NCI-H1694 treated with DMSO at 0.1 percent for 48 hours (cell line): ENCODE data around the gene LEF1.

ENCODE experiments used
- DNase-seq: peaks from one replicate; lab custom pipeline; 2025; lab: John Stamatoyannopoulos, UW

LEF1 gene

DNA sequence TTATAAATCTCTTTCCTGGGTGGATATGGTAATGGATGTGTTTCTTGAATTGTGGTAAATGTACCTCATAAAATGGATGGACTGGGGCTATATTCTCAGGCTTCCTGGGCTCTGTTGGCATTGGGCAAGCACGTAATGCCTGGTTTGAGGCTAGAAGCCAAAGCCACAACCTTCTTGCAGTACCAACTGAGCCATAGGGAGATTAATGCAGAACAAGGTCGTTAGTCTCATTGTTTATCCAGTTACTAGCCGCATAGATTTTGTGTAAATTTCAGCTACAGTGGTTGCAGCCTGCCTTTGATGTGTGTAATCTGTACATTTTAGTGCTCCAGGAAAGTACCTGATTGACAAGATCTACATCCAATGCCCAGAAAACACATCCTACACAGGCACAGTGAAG is 7.2 kb upstream of the LEF1 start:
- no peak for DNase-seq

DNA sequence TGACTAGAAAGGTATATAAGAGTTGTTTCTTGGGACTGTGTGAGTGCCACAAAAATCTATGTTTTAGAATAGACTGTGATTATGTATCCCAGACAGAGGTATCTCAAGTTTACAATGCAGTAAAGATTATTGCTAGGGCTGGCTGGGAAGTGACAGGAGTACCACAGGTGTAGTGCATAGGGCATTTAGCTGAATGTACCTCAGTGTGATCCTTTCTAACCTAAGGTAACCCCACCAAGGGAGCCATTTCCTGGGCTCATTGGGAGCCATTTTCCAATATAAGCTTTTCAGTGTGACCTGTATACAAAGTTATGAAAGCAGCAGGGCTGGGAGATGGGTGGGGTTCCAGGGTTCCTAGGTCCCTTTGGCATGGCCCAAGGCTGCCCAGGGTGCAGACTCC is 6.1 kb upstream of the LEF1 start:
- no peak for DNase-seq

GRCh38 chr4:108173599-108174057 is 4.9 kb upstream of the LEF1 start:
- no peak for DNase-seq

DNA sequence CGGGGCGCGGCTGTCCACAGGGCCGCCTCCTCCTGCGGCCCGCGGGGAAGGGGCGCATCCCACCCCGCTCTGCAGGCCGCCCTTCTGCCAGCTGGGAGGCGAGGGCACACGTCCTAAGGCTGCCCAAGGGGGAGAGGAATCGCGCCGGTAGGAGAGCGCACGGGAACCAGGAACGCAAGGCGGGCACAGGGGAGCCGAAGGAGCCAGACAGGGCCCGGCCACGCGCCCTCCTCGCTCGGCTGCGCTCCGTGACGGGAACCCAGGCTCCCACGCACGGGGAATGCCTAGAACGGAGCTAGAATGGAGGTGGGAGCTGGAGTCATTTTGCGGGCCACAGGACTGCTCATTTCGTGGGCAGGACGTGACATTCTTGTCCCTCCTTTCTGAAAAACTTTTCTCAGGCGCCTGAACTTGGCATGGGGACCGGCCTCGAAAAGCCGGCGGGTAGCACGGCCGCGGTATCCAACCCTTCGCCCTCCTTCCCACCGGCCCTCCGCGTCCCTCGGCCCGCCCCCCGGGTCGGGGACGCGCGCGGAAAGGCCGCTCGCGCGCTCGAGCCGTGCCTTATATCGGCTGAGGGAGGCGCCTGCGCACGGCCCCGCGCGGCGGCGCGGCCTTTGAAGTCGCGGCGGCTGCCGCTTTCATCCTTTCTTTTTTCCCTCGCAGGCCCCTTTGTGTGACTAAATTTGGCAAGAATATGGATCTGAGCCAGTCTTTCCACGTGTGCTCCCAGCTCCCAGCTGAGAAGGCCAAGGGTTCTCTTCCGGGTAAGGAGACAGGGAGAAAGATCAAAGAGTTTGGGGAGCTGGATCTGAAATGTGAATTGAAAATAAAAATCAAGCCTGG is 4.2 kb upstream of the LEF1 start:
- no peak for DNase-seq

DNA sequence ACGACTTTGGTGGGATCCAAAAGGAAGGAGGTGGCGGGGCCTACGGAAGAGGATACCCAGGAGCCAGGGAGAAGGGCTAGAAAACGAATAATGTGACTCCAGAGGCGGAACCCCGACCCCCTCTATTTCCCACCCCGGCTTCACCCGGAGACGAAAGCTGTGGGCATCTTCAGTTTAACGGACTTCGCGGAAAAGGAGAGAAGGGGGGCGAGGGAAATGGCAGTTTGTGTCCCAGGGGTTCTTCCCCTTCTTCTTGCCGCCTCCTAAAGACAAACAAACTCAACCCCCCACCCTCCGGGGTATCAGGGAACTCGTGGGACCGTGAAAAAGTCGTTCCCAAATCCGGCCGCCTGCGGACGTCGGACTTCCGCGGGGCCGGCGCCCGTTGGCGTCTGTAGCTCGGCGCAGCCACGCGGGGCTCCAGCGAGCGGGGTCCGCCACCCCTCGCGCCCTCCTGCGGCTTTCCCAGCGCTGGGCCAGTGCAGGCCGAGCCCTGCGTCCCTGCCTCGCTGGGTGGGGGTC is 3.6 kb upstream of the LEF1 start:
- no peak for DNase-seq

DNA sequence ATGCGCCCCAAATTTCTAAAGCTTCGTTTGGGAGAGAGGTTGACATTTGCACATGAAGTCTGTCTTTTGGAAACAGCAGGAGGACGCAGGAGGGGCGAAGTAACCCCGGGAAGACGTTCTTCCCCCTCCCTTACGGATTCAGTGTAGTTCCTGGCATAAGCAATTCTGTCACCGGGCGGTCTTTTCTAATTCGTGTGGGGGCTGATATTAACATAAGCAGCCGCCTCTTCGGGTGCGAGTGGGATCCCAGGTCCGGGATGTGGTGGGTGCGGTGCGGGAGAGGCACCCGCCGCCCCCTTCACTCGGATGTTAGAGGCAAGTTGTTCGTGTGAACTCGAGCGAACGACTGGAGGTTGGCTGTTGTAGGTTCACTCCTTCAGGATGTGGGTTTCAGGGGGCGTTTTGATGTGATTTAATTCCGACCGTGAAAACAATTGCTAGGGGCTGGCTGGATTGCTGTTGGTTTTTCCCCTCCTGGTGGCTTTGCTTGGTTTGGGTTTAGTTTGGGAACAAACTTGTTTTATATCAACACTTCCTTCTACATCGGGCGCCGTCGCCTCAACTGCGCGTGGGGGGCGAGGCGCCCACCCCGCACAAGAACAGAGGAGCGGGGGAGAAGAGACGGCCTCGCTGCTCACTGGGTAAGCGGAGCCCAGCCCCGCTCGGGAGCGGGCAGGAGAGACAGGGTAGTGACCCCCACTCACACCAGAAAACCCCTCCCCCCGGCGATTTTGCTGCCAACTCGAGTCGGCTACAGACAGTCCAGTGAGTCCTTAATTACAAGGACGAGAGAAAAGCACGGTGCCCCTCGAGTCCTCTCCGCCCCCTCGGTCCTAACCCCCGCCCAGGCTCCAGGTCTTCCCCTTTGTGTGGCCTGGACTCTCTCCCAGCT is 2.9 kb upstream of the LEF1 start:
- DNase-seq: no peak

DNA sequence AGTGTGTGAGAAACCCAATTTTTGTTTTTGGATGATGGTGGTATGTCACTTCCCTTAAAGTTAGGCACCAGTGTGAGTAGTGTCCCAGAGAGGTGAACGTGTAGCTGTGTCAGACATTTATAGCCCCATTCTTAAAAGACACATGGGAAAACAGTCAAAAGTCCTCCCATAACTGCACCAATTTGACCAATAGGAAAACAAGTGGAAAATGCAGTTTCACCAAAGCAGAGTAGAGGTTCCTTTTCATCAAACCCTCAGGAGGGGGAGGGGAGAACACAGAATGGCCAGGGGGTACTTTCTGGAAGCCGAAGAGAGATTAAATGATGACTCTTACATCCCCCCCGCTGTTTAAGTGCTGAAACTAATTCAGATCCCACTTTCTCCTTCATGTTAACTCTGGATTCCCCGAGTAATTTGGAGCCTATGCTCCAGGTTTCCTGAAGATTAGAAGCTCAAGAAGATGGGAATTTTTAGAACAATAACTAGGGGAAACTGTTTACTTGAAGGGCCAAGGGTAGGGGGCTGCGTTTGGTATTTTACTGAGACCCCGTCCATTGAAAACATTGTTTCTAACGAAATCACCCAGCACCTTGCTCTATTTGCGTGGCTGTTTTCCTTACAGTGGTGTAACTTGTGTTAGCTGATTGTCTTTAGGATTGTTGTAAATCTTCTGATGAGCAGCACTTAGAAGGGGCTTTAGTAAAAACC is 2.1 kb upstream of the LEF1 start:
- no peak for DNase-seq

DNA sequence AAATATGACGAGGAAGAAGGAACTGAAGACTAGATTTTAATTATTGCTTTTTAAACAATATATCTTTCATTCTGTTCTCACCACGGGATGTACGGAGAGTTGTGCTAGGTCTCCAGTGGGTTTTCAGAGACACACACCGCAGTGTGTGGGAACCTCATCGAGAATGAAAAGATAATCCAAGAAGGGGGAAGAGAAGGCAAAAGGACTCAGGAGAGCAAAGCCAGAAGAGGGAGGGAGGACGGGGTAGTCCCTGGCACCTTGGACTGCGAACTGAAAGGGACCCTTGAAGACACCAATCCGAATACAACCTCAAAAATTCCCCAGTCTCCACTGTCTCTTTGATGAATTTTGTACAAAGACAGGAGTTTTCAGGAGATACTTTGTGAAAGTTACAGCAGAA is 932 bp upstream of the LEF1 start:
- no peak for DNase-seq

DNA sequence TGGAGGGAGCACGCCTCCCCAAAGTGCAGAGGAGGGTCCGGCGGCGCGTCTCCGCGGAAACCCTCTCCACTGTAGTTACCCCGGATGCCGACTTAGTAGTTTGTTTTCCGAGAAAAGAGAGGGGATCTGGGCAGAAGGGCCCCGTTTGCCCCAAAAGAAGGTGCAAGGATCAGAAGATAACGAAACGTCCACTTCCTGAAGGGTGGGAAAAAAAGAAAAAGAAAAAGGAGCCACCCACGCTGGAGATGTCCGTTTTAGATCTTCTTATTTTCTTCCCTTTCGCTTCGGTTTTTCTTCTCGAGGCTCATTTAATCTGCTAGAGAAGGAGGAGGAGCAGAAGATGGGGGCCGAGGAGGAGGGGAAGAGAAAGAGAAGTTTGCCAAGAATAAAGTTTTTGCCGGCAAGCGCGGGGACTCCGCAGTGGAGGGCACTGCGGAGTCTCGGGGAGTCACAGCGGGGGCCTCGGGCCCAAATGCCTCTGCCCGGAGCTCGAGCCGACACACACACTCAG is 517 bp downstream of the LEF1 start:
- DNase-seq: no peak

GRCh38 chr4:108166441-108167315 is 2.1 kb downstream of the LEF1 start:
- no peak for DNase-seq

DNA sequence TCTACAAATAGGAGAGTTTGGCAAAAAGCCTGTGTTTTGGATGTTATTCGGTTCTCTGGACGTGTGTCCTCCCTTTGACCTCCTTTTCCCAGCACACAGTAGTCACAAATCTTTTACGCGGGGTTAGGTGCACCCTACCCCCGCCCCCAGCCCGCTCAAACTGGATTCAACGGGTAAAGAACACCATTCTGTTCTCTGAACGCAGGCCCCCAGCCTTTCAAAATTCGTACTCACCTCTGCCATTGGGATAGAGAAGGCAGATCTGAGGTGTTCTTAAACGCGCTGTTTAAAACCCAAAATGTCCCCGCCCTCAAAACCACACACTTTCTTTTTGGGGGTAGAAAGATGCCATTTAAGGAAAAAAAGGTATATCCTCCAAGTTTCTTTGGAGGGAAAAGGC is 2.7 kb downstream of the LEF1 start:
- no peak for DNase-seq

DNA sequence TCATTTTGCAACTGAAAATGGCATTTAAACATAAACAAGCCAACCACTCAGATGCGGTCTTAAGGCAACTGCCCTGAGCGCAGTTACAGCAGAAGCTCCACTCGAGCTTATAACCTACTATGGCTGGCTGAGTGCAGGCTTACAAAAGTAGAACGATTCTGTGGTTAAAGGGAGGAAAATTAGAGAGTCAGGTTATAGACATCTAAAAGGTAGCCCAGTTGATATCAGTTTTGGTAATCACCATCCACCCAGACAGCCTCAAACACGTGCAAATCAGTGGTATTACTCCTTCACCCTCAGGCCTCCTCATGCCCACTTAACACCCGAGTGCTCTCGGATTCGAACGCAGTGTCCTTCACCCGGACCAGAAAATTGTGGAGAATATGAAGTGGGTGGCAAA is 3.1 kb downstream of the LEF1 start:
- DNase-seq: no peak

- DNase-seq: no peak
Measured at GRCh38 chr4:108163351-108163750, 5.4 kb downstream of the LEF1 start.

- DNase-seq: no peak
Measured at GRCh38 chr4:108160741-108161352, 7.9 kb downstream of the LEF1 start.

- no peak for DNase-seq
Measured at GRCh38 chr4:108159845-108160244, 8.9 kb downstream of the LEF1 start.

GRCh38 chr4:108157655-108158054 is 11.1 kb downstream of the LEF1 start:
- no peak for DNase-seq

DNA sequence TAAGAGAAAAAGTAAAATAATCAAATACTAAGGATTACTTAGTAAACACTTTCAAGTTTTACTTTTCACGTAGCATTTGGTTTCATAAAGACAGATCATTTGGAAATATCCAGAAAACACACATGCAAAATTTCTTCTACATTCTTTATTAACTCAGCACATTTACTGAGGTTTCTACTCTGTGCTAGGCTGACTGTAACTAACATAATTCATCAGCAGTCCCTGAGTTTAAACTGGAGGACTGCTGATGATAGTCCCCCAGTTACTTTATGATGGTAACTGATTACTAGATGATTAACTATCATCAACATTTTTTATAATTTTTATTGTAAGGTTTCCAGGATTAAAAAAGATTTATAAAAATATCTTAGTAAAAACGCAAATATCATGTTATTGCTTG is 12.3 kb downstream of the LEF1 start:
- no peak for DNase-seq

- DNase-seq: no peak
Measured at GRCh38 chr4:108155373-108155772, 13.4 kb downstream of the LEF1 start.

- no peak for DNase-seq
Measured at GRCh38 chr4:108152980-108153379, 15.8 kb downstream of the LEF1 start.

GRCh38 chr4:108149588-108150380 is 18.9 kb downstream of the LEF1 start:
- no peak for DNase-seq
